Measurements from ENCODE around the gene EFCAB14.
"Not testable (repeated sequence)": the region's sequence is repeated elsewhere in the genome, so short reads cannot be mapped to it uniquely, and the experiment has no call there.

Gene EFCAB14, protein sequence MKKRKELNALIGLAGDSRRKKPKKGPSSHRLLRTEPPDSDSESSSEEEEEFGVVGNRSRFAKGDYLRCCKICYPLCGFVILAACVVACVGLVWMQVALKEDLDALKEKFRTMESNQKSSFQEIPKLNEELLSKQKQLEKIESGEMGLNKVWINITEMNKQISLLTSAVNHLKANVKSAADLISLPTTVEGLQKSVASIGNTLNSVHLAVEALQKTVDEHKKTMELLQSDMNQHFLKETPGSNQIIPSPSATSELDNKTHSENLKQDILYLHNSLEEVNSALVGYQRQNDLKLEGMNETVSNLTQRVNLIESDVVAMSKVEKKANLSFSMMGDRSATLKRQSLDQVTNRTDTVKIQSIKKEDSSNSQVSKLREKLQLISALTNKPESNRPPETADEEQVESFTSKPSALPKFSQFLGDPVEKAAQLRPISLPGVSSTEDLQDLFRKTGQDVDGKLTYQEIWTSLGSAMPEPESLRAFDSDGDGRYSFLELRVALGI

DNA sequence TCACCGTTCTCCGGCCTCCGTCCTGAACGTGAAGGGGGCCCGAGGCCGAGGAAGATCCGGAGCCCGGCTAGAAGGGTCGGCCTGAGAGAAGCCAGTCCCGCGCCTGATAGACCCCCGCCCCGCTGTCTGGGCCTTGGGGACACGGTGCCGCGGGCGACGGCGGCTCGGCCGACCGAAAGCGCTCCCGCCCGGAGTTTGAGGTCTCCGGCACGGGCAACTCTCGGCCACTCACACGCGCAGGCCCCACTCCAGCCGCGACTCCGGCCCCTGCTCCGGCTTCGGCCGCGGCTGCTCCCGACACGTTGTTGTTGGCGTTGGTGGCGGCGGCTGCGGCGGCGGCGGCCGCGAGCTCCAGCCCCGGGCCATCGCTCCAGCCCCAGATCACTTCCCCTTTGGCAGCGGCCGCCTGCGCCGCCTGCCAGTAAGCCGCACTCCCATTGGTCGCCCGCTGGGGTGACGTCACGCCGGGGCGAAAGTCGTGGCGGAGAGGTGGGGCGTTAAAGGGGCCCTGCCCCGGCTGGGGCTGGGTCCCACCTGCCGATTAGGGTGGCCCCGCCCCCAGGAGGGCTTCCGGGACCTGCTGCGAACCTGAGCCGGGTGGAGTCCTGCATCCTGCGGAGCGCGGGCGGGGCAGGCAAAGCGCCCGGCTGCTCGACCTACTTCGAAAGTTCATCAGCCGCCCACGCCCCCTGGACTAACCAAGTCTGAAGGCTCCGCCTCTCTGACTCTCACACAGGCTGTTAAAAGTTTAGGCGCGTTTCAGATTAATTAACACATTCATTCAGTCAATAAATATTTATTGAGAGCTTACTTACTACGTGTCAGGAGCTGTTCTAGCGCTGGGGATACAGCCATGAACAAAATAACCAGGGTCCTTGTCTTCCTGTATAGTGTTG is at the start of gene EFCAB14:
Gene EFCAB14, minus strand, starts transcription at position 388 of the 896 bp plus-strand sequence. CDS start 1,027 bp downstream, outside the sequence.
- ATAC-seq, result peak; percentile 98

DNA sequence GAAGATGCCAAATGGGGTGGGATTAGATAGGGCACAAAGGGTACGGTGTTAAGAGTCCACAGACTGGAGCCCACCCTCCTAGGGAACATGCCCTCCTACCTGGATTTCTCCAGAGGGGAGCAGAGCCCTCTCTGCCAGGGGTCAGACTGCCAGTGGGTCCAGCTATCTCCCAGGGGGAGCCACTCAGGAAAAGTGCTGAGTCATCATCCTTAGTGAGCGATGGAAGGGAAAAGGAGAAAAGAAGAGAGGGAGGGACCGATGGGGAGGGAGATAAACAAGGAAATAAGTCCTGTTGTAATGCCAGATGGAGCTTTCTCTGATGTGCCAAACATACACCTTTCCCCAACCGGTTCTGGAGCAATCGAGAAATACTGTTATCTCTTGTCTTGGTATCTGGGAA is 49.5 kb upstream of the EFCAB14 start:
- no peak for DNase-seq
- no peak for ATAC-seq

More for the DNA sequence above, at the start of gene EFCAB14:
- peak; percentile 100 for DNase-seq

DNA sequence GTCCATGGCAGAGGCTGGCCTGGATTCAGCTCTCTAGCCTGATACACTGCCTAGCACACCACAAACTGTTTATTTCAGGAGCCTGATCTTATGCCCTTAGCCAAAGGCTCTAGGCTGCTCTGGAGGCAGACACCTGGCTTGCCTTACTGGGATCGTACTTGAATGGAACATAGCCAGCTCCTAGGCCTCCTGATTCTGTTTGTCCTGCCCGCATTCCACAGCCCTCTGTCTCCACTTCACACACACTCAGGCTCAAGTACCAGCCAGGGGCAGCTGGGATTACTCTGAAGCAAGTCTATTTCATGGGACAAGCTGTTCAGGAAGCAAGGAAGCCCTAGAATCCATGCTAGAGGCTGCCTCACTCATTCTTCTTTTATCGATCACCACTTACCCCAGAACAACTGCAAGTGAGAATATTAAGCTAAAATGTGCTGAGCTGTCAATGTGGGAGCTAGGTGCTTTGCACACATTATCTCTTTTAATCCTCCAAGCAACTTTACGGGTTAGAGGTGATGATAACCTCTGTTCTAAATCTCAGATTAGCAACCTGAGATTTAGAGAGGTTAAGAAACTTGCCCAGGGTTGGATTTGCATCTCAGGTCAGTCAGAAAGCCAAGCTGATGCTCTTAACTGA is 48.9 kb upstream of the EFCAB14 start:
- ATAC-seq, result no peak
- no peak for DNase-seq

DNA sequence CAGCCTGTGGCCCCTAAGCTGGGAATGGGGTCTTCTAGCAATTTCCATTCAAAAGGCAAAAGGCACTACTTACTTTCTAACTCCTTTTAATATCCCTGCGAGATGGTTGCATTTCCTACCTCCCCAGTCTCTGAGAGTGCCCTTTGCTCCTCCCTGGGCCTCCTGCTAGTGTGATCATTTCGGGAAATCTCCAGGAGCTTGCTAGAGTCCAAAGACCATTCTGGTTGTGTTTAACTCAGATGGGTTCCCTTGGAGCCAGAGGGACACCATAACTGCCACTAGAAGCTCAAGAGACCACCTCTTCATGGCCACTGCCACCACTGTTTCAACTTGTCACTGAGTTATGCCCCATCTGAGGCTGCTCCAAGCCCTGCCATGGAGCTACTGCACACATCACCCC is 45.5 kb upstream of the EFCAB14 start:
- no peak for ATAC-seq
- no peak for DNase-seq

DNA sequence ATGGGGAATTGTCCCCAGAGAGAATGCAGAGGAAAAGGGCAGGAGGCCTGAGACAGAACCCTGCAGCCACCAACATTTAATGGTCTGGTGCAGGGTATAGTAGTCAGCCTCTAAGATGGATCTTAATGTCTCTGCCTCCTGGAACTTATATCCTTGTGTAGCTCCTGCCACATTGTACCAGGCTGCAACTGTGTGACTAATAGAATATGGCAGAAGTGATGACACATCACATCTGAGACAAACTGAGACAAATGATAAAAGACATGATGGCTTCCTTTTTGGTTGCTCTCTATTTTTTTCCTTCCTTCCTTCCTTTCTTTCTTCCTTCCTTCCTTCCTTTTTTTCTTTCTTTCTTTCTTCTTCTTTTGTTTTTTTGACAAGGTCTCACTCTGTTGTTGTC is 42.8 kb upstream of the EFCAB14 start:
- ATAC-seq (no peak), DNase-seq (no peak)

DNA sequence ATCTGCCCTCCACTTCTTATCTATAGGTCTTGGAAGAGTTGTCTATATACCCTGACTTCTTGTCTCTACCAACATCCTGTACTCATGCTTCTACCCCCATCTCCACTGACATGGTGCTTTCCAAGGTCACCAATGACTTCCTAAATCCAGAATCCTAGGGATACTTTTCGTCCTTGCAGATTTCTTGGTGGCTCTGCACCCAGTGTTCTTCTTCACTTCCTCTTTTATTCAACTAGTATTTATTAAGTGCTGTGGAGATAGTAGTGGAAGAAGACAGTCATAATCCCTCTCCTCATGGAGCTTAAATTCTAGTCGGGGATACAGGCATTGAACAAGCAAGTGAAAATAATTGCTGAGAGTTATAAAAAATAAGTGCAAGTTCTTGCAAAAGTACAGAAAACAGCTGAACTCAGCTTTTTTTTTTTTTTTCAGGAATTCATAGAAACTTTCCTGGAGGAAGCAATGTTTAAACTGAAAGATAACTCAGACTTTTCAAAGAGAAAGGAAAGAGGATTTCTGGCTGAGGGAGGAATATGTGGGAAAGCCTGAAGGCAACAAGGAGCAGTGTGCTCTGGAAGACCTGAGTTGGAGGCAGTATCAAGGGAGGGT is 41.7 kb upstream of the EFCAB14 start:
- ATAC-seq, result no peak
- DNase-seq, result no peak

DNA sequence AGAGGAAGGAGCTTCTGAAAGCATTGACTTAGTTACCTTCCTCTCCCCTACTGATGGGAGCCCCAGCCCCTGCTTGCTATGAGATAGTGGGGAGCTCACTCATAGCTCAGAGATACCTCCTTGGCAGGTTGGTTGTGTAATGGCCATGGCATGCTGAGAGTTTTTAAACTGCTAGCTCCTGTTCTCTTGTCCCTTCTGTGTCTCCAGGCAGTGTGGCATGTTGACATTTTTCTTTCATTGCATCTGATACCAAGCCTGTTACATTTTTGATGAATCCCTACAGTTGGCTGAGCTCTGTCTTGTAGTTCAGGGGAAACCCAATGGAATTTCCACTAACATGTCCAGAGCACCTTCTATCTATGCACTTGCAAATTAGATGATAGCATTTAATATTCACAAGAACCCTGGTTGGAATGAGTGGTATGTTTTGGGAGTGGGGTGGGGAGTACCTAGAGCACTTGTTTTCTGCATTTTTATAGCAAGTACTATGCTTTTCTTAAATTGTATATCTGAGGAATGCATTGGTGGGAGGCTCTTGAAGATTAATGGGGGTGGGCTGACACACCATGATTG is 39.1 kb upstream of the EFCAB14 start:
- ATAC-seq (no peak), DNase-seq (no peak)

DNA sequence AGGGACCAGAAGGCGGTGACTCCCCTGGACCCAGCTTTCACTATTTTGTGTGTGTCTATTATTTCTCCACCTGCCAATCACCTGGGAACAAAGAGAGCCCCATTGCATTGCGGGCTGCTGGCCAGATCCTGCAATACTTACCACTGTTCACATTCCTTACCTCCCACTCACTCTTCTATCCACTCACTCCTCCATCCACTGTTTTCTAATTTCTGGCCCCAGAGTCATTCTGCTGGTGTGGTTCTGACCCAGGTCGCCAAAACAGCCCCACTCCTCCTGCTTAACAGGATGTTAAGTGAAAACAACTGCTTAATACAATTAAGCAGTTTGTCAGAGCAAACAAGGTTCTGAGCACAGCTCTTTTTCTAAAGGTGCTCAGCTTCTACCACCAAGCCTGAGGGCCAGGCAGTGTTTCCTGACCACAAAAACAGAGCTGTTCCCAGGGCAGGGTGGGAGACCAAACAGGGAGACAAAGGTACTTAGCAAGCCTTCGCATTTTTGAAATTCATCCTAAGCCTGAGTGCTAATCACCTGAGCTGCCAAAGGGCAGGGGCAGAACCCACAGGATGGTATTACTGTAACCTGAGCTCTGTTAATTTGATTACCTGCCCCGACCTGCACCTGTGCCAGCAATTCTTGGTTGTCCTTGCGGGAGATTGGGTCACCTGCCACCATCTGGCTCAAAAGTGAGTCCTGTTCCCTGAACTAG is 38.5 kb upstream of the EFCAB14 start:
- no peak for DNase-seq
- no peak for ATAC-seq

DNA sequence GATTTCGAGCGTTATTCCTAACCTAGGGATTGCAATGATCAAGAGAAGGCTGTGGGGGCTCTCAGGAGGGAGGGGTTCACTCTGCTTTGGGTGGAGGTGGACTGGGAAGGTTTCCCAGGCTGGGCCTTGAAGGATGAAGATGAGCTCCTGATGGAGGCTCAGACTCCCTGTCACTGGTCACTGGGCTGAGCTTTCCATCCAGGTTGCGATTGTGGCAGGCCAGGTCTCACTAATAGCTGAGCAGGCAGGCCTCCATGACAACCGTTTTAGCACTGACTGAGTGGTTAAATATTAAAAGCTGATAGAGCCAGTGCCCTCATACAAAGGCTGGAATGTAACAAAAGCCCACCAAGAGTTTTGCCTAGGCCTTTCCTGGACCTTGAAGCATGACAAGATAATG is 36.2 kb upstream of the EFCAB14 start:
- no peak for DNase-seq
- no peak for ATAC-seq

DNA sequence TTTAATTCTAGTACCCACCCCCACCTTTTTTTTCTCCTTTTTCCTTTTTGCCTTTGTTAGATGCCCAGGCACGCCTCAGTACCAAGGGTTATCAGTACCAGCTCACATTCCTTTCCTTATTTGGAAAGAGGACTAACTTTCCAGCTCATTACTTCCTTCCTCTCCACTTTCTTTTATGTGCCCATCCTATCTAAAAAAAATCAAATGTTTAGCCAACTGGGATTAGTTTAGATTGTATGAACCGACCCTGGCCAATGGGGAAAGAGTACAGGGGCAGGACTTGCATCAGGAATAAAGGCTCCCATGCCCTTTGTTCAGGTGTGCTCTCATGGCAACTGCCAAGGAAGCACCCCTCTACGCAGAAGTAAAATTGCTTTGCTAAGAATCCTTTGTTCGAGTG is 35.8 kb upstream of the EFCAB14 start:
- not testable (repeated sequence) for DNase-seq, ATAC-seq

DNA sequence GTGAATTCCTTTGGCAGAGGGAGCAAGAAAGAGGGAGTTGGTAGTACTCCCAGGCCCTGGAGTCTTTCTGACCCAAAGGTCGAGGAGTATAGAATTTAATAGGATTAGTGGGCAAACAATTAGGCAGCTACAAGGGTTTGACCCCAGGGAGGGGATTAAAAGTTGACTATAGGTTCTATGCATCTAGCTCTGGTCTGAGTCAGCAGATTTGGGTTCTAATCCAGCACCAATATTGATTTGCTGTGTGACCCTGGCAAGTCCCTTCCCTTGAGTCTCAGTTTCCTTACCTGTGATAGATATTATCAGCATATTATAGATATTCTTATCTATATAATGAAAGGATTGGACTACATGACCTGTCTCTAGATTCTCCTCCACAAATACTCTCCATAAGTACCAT is 35.1 kb upstream of the EFCAB14 start:
- DNase-seq (no peak), ATAC-seq (no peak)

DNA sequence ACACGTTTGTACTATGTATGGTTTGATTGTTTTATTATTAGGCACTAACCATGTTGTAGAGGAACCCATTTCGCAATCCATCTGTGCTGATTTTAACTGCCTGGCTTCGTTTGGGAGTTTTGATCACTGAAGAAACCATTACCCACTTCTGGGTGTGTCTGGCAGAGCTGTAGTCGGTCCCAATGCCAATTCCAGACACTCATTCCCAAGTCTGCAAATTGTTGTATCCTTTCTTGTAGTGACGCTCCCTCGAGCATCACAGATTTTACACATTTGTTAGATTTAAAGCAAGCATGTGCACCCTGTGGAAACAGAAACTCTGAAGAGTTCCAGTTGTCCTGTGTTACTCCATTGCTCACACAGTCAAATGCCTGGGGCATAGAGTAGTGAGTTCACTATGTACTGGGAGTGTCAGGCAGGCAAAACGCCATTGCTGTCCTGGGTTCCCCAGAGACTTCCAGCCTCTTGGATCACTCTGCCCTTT is 31.0 kb upstream of the EFCAB14 start:
- DNase-seq (no peak), ATAC-seq (no peak)

DNA sequence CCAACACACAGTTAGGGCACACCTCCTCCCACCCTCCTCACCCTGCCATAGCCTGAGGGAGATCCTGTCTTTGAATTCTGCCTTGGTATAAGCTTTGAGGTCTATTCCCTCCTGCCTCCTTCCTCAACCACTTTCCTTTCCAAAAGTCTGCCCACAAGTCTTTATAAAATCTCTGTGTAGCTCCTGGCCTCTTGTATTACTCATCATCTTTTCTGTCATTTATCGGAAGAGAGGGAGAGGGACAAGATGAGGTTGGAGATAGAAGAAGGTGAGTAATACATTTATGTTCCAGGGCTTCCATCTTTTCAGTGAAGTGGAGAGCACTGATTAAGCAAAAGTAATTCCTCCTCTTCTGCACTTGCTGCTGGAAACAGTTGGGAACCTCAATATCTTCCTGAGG is 30.5 kb upstream of the EFCAB14 start:
- no peak for DNase-seq
- ATAC-seq, result no peak

DNA sequence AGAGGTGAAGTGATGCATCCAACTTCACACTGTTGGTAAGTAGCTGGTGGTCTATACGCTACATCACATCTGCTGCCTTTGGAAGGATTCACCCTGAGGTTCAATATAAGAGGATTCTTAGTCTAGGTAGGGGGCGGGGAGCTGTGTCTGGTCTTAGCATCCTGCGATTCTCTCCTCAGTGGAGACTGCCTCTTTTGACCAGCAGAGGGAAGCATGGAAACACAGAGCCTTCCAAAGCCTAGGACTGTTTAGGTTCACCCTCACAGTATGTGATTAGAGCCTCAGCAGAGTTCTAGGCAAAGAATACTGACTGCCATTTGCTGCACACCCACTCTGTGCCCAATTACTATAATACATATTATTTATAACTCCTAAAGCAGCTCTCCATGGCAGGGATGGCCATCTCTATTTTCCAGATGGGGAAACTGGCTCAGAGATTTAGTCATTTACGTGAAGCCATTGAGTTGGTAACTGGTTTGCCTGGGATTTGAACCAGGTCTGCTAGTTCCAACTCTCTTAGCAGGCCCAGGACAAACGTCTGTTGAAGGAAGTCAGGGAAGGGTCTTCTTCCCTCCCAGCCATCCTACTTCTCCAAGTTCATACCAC is 28.9 kb upstream of the EFCAB14 start:
- no peak for DNase-seq
- ATAC-seq, result no peak

DNA sequence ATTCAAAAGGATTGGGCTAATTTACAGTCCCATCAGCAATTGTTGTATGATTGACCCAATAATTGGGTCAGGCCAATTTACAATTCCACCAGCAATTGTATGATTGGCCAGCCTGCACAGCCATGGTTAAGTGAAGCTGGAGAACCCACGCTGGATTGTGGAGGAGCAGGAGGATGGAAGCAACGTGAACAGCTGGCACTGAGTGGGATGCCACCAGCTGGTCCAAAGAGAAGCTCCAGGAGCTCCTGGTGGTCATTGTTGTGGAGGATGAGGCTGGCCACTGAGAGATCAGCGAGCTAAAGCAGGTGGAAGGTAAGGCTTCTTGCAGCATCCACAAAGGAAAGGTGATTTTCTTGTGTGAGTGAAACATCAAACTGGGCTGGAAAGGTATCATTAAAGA is 23.2 kb upstream of the EFCAB14 start:
- no peak for DNase-seq
- ATAC-seq, result no peak

DNA sequence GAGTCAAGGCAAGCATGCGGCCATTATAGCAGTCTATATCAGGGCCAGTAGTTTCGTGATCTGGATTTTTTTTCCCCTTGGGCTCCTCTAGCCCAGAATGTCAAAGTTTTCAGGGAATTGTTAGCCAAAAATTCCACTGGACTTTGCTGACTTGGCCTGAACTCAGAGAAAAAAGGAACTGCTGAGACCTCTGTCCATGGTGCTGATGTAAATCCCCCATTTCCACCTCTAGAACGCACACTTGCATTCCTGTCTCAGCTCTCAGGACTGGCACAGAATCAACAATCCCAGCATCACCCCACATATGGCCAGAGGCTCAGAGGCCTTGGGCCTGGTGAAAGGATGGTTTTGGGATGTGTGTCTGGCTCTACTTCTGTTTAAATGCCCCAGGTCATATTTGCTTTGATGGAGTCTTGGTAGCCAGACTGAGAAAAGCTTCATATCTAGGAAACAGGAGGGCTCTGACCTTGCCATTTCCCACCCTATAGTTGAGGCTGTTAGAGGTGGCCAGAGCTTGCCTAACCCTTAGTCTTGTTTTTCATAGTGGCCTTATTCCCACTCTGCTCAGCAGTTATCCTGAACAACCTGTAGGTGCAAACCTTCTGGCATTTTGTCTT is 16.9 kb upstream of the EFCAB14 start:
- DNase-seq (no peak), ATAC-seq (no peak)

DNA sequence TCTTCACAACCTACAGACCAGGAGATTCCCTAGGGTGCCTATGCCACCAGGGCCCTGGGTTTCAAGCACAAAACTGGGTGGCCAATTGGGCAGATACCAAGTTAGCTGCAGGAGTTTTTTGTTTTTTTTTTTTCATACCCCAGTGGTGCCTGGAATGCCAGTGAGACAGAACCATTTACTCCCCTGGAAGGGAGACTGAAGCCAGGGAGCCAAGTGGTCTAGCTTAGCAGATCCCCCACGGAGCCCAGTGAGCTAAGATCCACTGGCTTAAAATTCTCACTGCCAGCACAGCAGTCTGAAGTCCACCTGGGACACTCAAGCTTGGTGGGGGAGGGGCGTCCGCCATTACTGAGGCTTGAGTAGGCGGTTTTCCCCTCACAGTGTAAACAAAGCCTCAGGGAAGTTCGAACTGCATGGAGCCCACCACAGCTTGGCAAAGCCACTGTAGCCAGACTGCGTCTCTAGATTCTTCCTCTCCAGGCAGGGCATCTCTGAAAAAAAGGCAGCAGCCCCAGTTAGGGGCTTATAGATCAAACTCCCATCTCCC is 9.5 kb upstream of the EFCAB14 start:
- not testable (repeated sequence) for DNase-seq, ATAC-seq

DNA sequence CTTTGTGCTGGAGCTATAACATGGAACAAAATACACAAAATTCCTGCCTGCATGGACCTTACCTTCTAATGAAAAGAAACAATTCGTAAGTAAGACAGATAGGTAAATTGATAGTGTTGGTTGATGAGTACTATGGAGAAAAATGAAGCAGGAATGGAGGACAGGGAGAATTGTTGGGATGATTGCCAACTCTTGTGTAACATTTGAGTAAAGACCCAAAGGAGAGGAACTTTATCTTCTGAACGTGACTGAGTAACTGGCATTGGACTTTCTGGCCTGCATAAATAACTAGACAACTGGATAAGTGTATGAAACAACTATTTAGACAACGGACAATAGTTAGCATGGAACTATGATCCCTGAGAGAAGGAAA is 6.8 kb upstream of the EFCAB14 start:
- DNase-seq (no peak), ATAC-seq (no peak)

DNA sequence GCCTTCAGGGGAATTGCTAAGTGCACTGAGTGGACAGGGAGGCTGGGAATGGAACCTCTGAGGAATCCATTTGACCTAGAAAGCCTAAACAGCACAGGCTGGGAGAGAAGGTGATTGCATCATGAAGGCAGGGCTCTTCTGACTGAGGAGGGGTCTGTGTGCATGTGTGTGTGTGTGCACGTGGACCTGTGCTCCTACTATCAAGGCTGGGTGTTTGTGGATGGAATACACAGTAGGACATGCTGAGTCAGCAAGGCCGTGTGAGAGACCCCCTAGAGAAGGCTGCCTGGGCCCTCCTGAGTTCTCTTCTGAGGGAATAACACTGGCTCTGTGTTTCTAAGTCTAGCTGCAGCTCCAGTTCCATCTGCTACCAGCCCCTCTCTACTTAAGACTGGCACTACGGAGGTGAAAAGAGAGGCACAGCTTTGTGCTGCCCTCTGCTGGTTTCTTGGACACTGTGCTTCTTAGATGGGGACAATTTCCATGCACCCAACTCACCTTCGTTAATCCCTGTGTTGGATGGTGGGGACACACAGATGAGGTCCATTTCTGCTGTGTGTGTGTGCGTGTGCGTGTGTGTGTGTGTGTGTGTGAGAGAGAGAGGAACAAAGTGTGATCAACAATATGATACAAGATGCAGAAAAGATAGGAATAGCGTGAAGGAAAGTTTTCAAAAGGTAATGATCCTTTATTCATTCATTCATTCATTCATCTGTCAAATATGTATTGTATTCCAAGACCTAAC is 6.2 kb upstream of the EFCAB14 start:
- peak; percentile 68 for DNase-seq
- ATAC-seq, result peak; percentile 88
